ENCODE results near the gene UBALD1.

DNA sequence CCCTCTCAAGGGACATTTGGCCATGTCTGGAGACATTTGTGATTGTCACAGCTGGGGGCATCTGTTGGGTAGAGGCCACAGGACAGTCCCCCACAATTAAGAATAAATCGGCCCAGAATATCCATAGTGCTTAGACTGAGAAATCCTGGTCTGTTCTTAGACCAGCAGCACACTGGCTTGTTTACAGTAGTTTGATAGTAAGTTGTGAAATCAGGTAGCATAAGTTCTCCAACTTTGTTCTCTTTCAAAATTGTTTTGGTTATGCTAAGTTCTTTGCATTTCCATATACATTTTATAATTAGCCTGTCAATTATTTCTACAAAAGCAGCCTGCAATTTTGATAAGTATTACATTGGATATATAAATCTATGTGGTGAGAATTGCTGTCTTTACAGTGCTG lies 16.8 kb upstream of the UBALD1 start:
- TF ChIP-seq, protein P1, sequence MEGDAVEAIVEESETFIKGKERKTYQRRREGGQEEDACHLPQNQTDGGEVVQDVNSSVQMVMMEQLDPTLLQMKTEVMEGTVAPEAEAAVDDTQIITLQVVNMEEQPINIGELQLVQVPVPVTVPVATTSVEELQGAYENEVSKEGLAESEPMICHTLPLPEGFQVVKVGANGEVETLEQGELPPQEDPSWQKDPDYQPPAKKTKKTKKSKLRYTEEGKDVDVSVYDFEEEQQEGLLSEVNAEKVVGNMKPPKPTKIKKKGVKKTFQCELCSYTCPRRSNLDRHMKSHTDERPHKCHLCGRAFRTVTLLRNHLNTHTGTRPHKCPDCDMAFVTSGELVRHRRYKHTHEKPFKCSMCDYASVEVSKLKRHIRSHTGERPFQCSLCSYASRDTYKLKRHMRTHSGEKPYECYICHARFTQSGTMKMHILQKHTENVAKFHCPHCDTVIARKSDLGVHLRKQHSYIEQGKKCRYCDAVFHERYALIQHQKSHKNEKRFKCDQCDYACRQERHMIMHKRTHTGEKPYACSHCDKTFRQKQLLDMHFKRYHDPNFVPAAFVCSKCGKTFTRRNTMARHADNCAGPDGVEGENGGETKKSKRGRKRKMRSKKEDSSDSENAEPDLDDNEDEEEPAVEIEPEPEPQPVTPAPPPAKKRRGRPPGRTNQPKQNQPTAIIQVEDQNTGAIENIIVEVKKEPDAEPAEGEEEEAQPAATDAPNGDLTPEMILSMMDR (IDR thresholded peaks at IDR 0.05; ENCODE audit: low read depth, low read length), result no peak
- no peak for TF ChIP-seq EZH2phosphoT487 (IDR thresholded peaks at IDR 0.05; ENCODE audit: low read depth)

Measured in OCI-LY3 (cell line).